ENCODE results near the gene TNFRSF4.

TNFRSF4 gene

GRCh38 chr1:1217621-1218523 is 3.9 kb upstream of the TNFRSF4 start:
- no peak for DNase-seq (ENCODE audit: low read depth)

- DNase-seq (ENCODE audit: low read depth), result no peak
These were observed 3.0 kb upstream of the TNFRSF4 start for GRCh38 chr1:1216770-1217620.

GRCh38 chr1:1215881-1216605 is 2.1 kb upstream of the TNFRSF4 start:
- no peak for DNase-seq (ENCODE audit: low read depth)

GRCh38 chr1:1215080-1215676 is 1.2 kb upstream of the TNFRSF4 start:
- no peak for DNase-seq (ENCODE audit: low read depth)

- DNase-seq (ENCODE audit: low read depth), result no peak
These were observed 1.1 kb downstream of the TNFRSF4 start for GRCh38 chr1:1212780-1213344.

- DNase-seq (ENCODE audit: low read depth), result no peak
These were observed 2.2 kb downstream of the TNFRSF4 start for GRCh38 chr1:1211541-1212441.

- no peak for DNase-seq (ENCODE audit: low read depth)
These were observed 3.0 kb downstream of the TNFRSF4 start for GRCh38 chr1:1210726-1211540.

GRCh38 chr1:1208713-1209433 is 5.1 kb downstream of the TNFRSF4 start:
- no peak for DNase-seq (ENCODE audit: low read depth)

- no peak for DNase-seq (ENCODE audit: low read depth)
These were observed 6.4 kb downstream of the TNFRSF4 start for GRCh38 chr1:1207571-1207892.

- no peak for DNase-seq (ENCODE audit: low read depth)
These were observed 6.9 kb downstream of the TNFRSF4 start for GRCh38 chr1:1206966-1207531.

GRCh38 chr1:1206376-1206965 is 7.5 kb downstream of the TNFRSF4 start, which contains the start of gene TNFRSF18:
TNFRSF18 (minus strand) TSS chr1:1206592; CDS start chr1:1206571, 21 bp downstream.
- no peak for DNase-seq (ENCODE audit: low read depth)

- DNase-seq (ENCODE audit: low read depth), result no peak
These were observed 8.1 kb downstream of the TNFRSF4 start for GRCh38 chr1:1205769-1206375.

- no peak for DNase-seq (ENCODE audit: low read depth)
These were observed 8.8 kb downstream of the TNFRSF4 start for GRCh38 chr1:1204998-1205768.

- no peak for DNase-seq (ENCODE audit: low read depth)
These were observed 9.5 kb downstream of the TNFRSF4 start for GRCh38 chr1:1204425-1204920.

GRCh38 chr1:1203561-1204424 is 10.2 kb downstream of the TNFRSF4 start:
- no peak for DNase-seq (ENCODE audit: low read depth)
